Left ventricle myocardium inferior (tissue), 1 donor: ENCODE data around the gene FOXO3. TPM values are rescaled to one million over a fixed set of nuclear protein-coding genes. Genes with fewer than 3 reads are reported as not detected.

Experiments
- DNase-seq: peaks from one replicate; pipeline ENCODE4 v3.0.0-alpha.2; 2020
- H3K27ac ChIP-seq: fragments of 200-600 bp; replicated peaks from 2 replicates; pipeline ENCODE4 v1.8.0; 2021
- H3K27me3 ChIP-seq: fragments of 200-600 bp; 2 replicates; pipeline ENCODE4 v1.8.0; 2021; ENCODE audit warnings: low read depth
- H3K36me3 ChIP-seq: fragments of 200-600 bp; 2 replicates; pipeline ENCODE4 v1.8.0; 2021
- H3K4me1 ChIP-seq: fragments of 200-600 bp; 2 replicates; pipeline ENCODE4 v1.8.0; 2021
- H3K4me3 ChIP-seq: fragments of 200-600 bp; 2 replicates; pipeline ENCODE4 v1.8.0; 2021; ENCODE audit warnings: mild to moderate bottlenecking, moderate library complexity
- H3K9me3 ChIP-seq: fragments of 200-600 bp; replicated peaks from 2 replicates; pipeline ENCODE4 v1.8.0; 2021
- CTCF ChIP-seq: fragments of 200-600 bp; IDR thresholded peaks from 2 replicates; pipeline ENCODE4 v1.8.0; 2021; ENCODE audit warnings: antibody characterized with exemption, mild to moderate bottlenecking, borderline replicate concordance
- intact Hi-C: fragments of 100-400 bp; cut with micrococcal nuclease; formaldehyde crosslinking; loops from one replicate; pipeline ENCODE4 v1.11.0; 2022
- total RNA-seq: library from RNA; stranded (reverse); fragmentation: NEBNext Ultra II Directional; extraction: Animal tissue kit (Norgen Biotek cat#: 25700); gene quantifications from one replicate; pipeline ENCODE4 v1.2.1, GENCODE V29; 2021
- donor health status: DM: no; HTN: yes; CAD: no; lungs with severe emphysema.

The FOXO3 gene
- total RNA-seq, 1 donor from 2014 or later: 34.8 TPM

DNA sequence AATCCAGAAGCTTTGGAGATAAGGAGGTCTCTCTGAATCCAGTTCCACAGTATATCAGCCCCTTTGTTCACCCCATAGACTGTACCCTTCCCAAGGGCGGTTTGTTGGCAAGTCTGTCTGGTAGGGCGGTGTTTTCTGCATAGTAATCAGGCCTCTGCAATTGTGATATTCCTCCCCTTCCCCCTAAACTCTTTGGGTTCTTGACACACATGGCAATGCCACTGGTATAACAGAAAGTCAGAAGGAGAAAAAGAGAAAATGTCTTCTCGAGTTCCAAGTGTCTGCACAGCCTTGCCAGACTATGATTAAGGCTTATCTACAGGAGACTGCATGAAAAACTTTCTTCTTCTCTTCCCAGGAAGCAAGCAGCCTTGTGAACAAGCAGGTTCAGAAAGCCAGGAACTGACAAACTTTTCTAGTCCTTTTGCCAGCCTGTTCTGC, 45.6 kb downstream of the FOXO3 start:
- no peak for DNase-seq
- Histone ChIP-seq H3K4me1 (peaks cover 97% of the 10 kb centered on the region), H3K36me3 (no peaks in the 10 kb centered on the region), H3K27me3 (no peaks in the 10 kb centered on the region), H3K9me3 (no peaks in the 10 kb centered on the region), H3K27ac (peak overlapping the region; percentile 69), H3K4me3 (no peak overlapping the region)
- intact Hi-C loops: no loop called here
- TF ChIP-seq CTCF: no peak

DNA sequence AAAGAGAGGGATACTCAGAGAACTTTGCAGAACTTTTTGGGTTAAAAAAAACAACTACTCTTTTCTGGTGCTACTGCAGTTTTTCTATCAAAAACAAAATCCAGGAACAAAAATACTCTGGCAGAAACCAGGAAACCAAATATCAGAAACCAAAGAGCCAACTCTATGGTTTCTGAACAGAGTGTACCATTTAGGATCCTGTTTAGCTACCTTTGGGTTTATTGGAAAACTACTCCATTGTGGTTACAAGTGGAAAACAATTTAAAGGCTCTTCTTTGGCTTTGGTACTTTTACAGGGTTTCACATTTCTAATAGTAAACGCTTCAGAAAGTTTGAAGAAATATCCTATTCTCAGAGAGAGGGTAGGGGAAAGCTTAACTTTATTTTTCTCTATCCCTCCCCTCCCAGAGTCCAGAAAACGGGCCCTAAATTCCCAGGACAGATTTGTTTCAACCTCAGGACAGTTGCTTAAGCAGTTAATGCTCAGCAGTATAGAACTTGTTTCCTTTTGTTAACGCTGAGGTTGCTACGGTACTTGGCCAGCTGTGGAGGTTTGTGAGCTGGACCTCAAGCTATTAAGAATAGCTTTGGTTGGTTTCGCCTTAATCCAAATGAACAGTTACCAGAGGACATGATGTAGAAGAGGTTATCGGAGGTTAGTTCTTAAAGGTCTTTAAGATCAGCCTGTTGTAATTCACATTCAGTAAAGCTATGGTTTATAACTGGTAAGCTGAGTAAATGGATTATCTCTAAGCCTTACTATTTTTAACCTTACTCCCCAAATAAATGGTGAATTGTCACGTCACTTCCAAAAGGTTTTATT, 47.9 kb downstream of the FOXO3 start:
- DNase-seq: no peak
- Histone ChIP-seq H3K4me3 (no peak overlapping the region), H3K36me3 (peaks cover 7% of the 10 kb centered on the region), H3K27me3 (no peaks in the 10 kb centered on the region), H3K9me3 (peaks cover 11% of the 10 kb centered on the region), H3K27ac (peak overlapping the region; percentile 69), H3K4me1 (peaks cover 91% of the 10 kb centered on the region)
- intact Hi-C loops: no loop called here
- TF ChIP-seq CTCF: no peak

DNA sequence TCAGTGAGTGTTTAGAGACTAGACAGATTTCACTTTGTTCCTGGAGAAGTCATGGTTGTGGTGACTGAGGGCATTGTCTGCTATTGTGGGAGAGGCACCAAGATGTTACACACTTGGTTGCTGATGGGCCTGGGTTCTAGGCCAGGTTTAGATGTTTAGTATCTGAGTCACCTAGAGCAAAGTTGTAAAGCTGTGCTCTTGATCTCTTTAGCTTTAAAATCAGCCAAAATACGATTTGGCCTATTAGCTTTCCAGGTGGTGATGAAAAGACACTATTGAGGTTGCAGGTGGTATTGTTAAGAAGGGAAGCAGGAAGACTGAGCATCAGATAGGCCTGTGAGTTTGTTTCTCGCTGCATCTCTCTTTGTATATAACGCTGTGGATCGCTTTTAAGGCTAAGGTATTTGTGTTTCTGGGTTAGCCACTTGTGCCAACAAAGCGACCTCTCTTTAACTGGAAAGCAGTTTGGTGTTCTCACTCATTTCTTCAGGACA, 48.6 kb downstream of the FOXO3 start:
- Histone ChIP-seq H3K4me1 (peaks cover 91% of the 10 kb centered on the region), H3K27ac (peak overlapping the region; percentile 69), H3K9me3 (peaks cover 11% of the 10 kb centered on the region), H3K4me3 (no peak overlapping the region), H3K36me3 (peaks cover 7% of the 10 kb centered on the region), H3K27me3 (no peaks in the 10 kb centered on the region)
- no peak for TF ChIP-seq CTCF
- DNase-seq: no peak
- intact Hi-C loops: no loop called here

- intact Hi-C loops: no loop called here
- no peak for DNase-seq
- peaks cover 91% of the 10 kb centered on the region for H3K4me1 ChIP-seq
- peaks cover 11% of the 10 kb centered on the region for H3K9me3 ChIP-seq
- no peak for TF ChIP-seq CTCF
- no peaks in the 10 kb centered on the region for H3K27me3 ChIP-seq
- H3K36me3 ChIP-seq: peaks cover 7% of the 10 kb centered on the region
- H3K4me3 ChIP-seq: no peak overlapping the region
- peak overlapping the region; percentile 69 for H3K27ac ChIP-seq
These were observed 49.6 kb downstream of the FOXO3 start for GRCh38 chr6:108610270-108610839.

DNA sequence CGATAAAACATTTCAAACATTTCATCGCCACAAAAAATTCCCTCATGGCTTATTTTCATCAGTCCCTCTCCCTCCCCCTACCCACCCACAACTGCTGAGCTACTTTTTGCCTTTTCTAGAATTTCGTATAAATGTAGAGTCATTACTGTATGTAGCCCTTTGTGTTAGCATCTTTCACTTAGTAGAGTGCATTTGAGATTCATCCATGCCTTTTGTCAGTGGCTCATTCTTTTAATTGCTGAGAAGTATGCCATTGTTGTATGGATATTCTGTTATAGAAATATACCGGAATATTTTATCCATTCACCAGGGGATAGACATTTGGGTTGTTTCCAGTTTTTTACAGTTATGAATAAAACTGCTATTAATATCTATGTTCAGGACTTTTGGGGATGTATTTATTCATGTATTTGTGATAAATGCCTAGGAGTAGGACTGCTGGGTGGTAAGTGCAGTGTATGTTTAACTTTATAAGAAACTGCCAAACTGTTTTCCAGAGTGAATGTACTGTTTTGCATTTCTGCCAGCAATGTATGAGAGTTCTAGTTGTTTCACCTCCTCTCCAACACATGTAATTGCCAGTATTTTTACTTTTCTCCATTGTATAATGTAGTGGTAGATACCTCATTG, 50.4 kb downstream of the FOXO3 start:
- H3K4me3 ChIP-seq: no peak overlapping the region
- H3K4me1 ChIP-seq: peaks cover 91% of the 10 kb centered on the region
- intact Hi-C loops: no loop called here
- H3K27ac ChIP-seq: peak overlapping the region; percentile 69
- DNase-seq: no peak
- H3K27me3 ChIP-seq: no peaks in the 10 kb centered on the region
- no peak for TF ChIP-seq CTCF
- peaks cover 7% of the 10 kb centered on the region for H3K36me3 ChIP-seq
- peaks cover 11% of the 10 kb centered on the region for H3K9me3 ChIP-seq
